HepG2 (cell line): Measurements from ENCODE around the gene PVRIG. TPM values are rescaled to one million over a fixed set of nuclear protein-coding genes. Genes with fewer than 3 reads are reported as not detected.

Experiments
- ATAC-seq: fragments of 200-7000 bp; cut with Tn5 transposase; 3 replicates; pipeline ENCODE4 v1.9.1; 2020; ENCODE audit warnings: mild to moderate bottlenecking, moderate library complexity
- BruUV-seq: library from RNA; stranded (reverse); fragments of 400-500 nt; replicated peaks from 2 replicates; lab custom pipeline; 2021; lab: Mats Ljungman, UMichigan
- CTCF ChIA-PET: fragments of 300-600 bp; formaldehyde crosslinking; extraction: SDS; loops from one replicate; lab custom pipeline; 2021; ENCODE audit warnings: low total read pairs, inconsistent platforms, low intra/inter-chr PET ratio; lab: Yijun Ruan, JAX
- POLR2A ChIA-PET: fragments of 350-600 bp; sonication (Branson Sonifier 250); formaldehyde crosslinking; loops from one replicate; lab custom pipeline; 2020; ENCODE audit warnings: antibody characterized with exemption, inconsistent platforms; lab: Yijun Ruan, JAX
- DNase-seq: peaks from one replicate; pipeline ENCODE4 v3.0.0-alpha.2; 2015; ENCODE audit warnings: low spot score
- FAIRE-seq: peaks from 3 replicates; lab custom pipeline; 2011; peaks lifted over from hg19 to GRCh38; lab: Jason Lieb, UNC
- H2AFZ ChIP-seq: one replicate; pipeline ENCODE4 v1.6.1; 2011; ENCODE audit warnings: low read length, inconsistent platforms
- H3K27ac ChIP-seq: fragments of 300-600 bp; 3 replicates; pipeline ENCODE4 v1.8.0; 2011; ENCODE audit warnings: mixed run types, mild to moderate bottlenecking, mixed read lengths, low read length, inconsistent platforms; ENCODE audit not compliant: insufficient read depth; ENCODE audit errors: extremely low read length
- H3K27me3 ChIP-seq, 2 experiments: fragments of 200-600 bp in 1 of 2; 2 replicates in 1 of 2; 3 replicates in 1 of 2; pipeline versions ENCODE4 v1.6.0 to v1.8.0; 2011; ENCODE audit warnings: low read length in 2 of 2, mild to moderate bottlenecking in 2 of 2, moderate library complexity in 2 of 2, inconsistent platforms in 1 of 2; ENCODE audit not compliant: insufficient read depth in 2 of 2, control insufficient read depth in 1 of 2
- H3K36me3 ChIP-seq, 2 experiments: fragments of 200-600 bp in 1 of 2; replicated peaks in 1 of 2; 2 replicates in 1 of 2; 3 replicates in 1 of 2; pipeline versions ENCODE4 v1.5.1 to v1.8.0; 2011; ENCODE audit warnings: low read length in 2 of 2, inconsistent platforms in 1 of 2; ENCODE audit not compliant: insufficient read depth in 2 of 2, control insufficient read depth in 1 of 2
- H3K4me1 ChIP-seq: 2 replicates; pipeline ENCODE4 v1.5.1; 2012; ENCODE audit warnings: low read length, inconsistent platforms; ENCODE audit not compliant: insufficient read depth
- H3K4me2 ChIP-seq: 2 replicates; pipeline ENCODE4 v1.6.0; 2011; ENCODE audit warnings: low read depth, low read length, inconsistent platforms
- H3K4me3 ChIP-seq, 3 experiments: fragments of 200-600 bp in 1 of 3; sonication (generic), shearing (Covaris generic) in 1 of 3; replicated peaks in 1 of 3; 2 replicates each; pipeline ENCODE4 v1.5.1; 2011 to 2016; ENCODE audit warnings: low read length in 3 of 3, inconsistent platforms in 2 of 3, low read depth in 2 of 3, mild to moderate bottlenecking in 2 of 3, control low read depth in 1 of 3, mixed read lengths in 1 of 3; ENCODE audit not compliant: insufficient read depth in 1 of 3
- H3K79me2 ChIP-seq: one replicate; pipeline ENCODE4 v1.6.1; 2011; ENCODE audit warnings: low read length, inconsistent platforms; ENCODE audit not compliant: insufficient read depth
- H3K9ac ChIP-seq: 2 replicates; pipeline ENCODE4 v1.6.0; 2011; ENCODE audit warnings: mild to moderate bottlenecking, low read depth, low read length, inconsistent platforms; ENCODE audit not compliant: insufficient read depth
- H3K9me3 ChIP-seq: 2 replicates; pipeline ENCODE4 v1.5.1; 2012; ENCODE audit warnings: mild to moderate bottlenecking, low read length
- H4K20me1 ChIP-seq: 2 replicates; pipeline ENCODE4 v1.6.0; 2011; ENCODE audit warnings: inconsistent platforms, mild to moderate bottlenecking, low read length, moderate library complexity; ENCODE audit not compliant: insufficient read depth
- THRA ChIP-seq: sonication (generic); formaldehyde crosslinking; IDR thresholded peaks from 2 replicates; pipeline ENCODE4 v1.4.0; 2020; ENCODE audit warnings: missing genetic modification reagents, borderline replicate concordance
- TP53 ChIP-seq: sonication (generic); formaldehyde crosslinking; conservative IDR thresholded peaks from 2 replicates; pipeline ENCODE4 v1.4.0; 2020; ENCODE audit warnings: missing genetic modification reagents
- ZC3H4 ChIP-seq: sonication (generic); formaldehyde crosslinking; IDR thresholded peaks from 2 replicates; pipeline ENCODE4 v1.4.0; 2020; ENCODE audit warnings: missing genetic modification reagents, borderline replicate concordance
- WGBS: methylation state at CpG from one replicate; pipeline ENCODE4 v1.1.6; 2017; ENCODE audit warnings: low lambda C conversion rate; 5-methylcytosine and 5-hydroxymethylcytosine counted together
- in situ Hi-C: cut with HindIII; loops from 2 replicates; pipeline ENCODE4 v1.10.0; 2017; ENCODE audit warnings: low pct_unique_long_range_greater_than_20kb; ENCODE audit not compliant: extremely low pct_ligation_motif_present
- intact Hi-C: fragments of 100-400 bp; cut with micrococcal nuclease; formaldehyde crosslinking; loops from one replicate; pipeline ENCODE4 v1.10.0; 2022; ENCODE audit not compliant: unreplicated experiment
- polyA plus RNA-seq, 8 experiments: library from polyadenylated mRNA; depleted of rRNA in 3 of 8; stranded (reverse) in 7 of 8; unstranded in 1 of 8; fragments of >200 nt; fragmentation: Illumina TruSeq in 4 of 8; extraction: Trizol in 4 of 8; gene quantifications; 2 replicates each; pipeline versions ENCODE4 v1.2.1 to v1.2.3, GENCODE V29; 2011 to 2016; ENCODE audit warnings: low read depth in 4 of 8, missing spikeins in 1 of 8, mixed read lengths in 1 of 8; ENCODE audit not compliant: insufficient read depth in 1 of 8
- total RNA-seq, 5 experiments: library from RNA; depleted of rRNA; stranded (reverse); fragments of >200 nt; fragmentation: Illumina TruSeq; extraction: Trizol; gene quantifications; 2 replicates each; pipeline ENCODE4 v1.2.3, GENCODE V29; 2016; ENCODE audit warnings: low read depth in 1 of 5
- TF ChIP-seq, protein P1 (sequence below): sonication (generic); formaldehyde crosslinking; conservative IDR thresholded peaks from 2 replicates; pipeline ENCODE4 v1.4.0; 2020; ENCODE audit warnings: missing genetic modification reagents
- TF ChIP-seq, protein P2 (sequence below): sonication (generic); formaldehyde crosslinking; IDR thresholded peaks from 2 replicates; pipeline ENCODE4 v1.4.0; 2020; ENCODE audit warnings: mild to moderate bottlenecking, missing genetic modification reagents

The PVRIG gene
- total and polyA plus RNA-seq, 2 of the 13 experiments (the other 11 are each of a cell fraction or from before 2014, with no cell fraction given), result not detected

GRCh38 chr7:100175296-100175935 lies 44.3 kb upstream of the PVRIG start (continued):
- TF ChIP-seq, protein P1, sequence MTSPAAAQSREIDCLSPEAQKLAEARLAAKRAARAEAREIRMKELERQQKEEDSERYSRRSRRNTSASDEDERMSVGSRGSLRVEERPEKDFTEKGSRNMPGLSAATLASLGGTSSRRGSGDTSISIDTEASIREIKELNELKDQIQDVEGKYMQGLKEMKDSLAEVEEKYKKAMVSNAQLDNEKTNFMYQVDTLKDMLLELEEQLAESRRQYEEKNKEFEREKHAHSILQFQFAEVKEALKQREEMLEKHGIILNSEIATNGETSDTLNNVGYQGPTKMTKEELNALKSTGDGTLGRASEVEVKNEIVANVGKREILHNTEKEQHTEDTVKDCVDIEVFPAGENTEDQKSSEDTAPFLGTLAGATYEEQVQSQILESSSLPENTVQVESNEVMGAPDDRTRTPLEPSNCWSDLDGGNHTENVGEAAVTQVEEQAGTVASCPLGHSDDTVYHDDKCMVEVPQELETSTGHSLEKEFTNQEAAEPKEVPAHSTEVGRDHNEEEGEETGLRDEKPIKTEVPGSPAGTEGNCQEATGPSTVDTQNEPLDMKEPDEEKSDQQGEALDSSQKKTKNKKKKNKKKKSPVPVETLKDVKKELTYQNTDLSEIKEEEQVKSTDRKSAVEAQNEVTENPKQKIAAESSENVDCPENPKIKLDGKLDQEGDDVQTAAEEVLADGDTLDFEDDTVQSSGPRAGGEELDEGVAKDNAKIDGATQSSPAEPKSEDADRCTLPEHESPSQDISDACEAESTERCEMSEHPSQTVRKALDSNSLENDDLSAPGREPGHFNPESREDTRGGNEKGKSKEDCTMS (CRISPR knock-in tag), result no peak
- TF ChIP-seq, protein P2, sequence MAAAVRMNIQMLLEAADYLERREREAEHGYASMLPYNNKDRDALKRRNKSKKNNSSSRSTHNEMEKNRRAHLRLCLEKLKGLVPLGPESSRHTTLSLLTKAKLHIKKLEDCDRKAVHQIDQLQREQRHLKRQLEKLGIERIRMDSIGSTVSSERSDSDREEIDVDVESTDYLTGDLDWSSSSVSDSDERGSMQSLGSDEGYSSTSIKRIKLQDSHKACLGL (CRISPR knock-in tag), result no peak
- TF ChIP-seq, all 625 proteins: peak for 0

DNA sequence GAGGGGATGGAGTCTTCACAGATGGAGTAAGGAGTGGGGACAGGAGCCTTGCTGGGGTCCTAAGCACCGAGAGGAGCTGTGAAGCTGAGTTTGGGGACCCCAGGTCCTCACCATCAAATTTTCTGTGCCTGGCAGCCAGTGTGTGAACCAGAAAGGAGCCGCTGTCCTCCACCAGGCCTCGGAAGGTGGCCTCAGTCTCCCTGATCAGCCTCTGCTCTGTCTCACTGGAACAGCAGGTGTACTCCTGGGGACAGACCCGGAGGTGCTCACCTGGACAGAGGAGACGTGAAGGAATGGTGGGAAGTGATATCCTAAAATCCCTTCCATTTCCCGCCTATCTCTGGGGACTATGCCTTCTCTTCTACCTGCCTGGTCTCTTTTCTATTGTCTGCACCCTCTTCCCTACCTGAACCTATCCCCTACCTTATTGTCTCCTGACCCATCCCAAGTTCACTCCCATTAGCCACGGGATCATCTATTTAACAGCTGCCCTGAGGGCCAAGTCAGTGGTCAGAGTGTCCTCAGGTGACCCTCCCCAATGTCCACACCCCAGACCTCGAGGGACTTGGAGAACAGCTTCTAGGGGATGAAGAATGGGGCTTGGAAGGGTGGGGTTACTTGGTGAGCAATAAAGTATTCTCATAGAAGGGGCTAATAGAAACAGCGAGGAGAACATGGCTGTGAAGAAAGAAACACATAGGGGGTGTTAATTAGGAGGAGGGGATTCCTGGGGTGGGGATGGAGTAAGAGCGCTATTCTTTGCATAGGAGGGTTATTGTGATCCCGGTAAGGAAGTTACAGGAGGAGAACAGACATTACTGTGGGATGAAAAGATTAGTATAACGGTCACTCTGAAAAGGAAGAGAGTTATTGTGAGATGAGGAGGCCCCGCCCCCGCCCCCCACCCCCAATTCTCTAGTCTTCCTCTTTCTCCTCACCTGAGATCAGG lies 43.4 kb upstream of the PVRIG start:
- no peak for TF ChIP-seq TP53 (CRISPR knock-in tag)
- peak; percentile 25; the same call in 1 of the 2 replicates for TF ChIP-seq THRA (CRISPR knock-in tag)
- TF ChIP-seq ZC3H4 (CRISPR knock-in tag), result no peak
- Histone ChIP-seq H3K9me3 (no peaks in the 10 kb centered on the region), H3K27me3 (peaks cover 1 to 8% of the 10 kb centered on the region in 2 experiments; a peak in 2 of 5 replicates), H3K27ac (no peak overlapping the region), H3K4me3 (peak overlapping the region; percentile 68 to 80 (median 69); a peak in 5 of 6 replicates), H3K36me3 (no peaks in the 10 kb centered on the region), H4K20me1 (no peaks in the 10 kb centered on the region), H3K4me2 (peak overlapping the region; percentile 94), H3K4me1 (peaks cover 13% of the 10 kb centered on the region), H3K9ac (no peak overlapping the region), H2AFZ (no peak overlapping the region), H3K79me2 (no peaks in the 10 kb centered on the region)
- ATAC-seq (no peak), FAIRE-seq (no peak), DNase-seq (no peak)
- WGBS, result 36% methylated on average over 10 of the region's 14 CpGs
- in situ Hi-C loops, result no loop called here
- intact Hi-C loops, result no loop called here
- POLR2A ChIA-PET, result interaction anchor here (0.9 to 1.7 kb wide), 3 partner anchors 8 to 28 kb away, joined by 3 to 11 read pairs (median 7); partner anchors contain the start of genes GAL3ST4 and LAMTOR4
- no TSS peak for BruUV-seq
- CTCF ChIA-PET, result no interaction called here
